Endothelial cell of umbilical vein (primary cell): ENCODE data around the gene CHPF2. TPM values are rescaled to one million over a fixed set of nuclear protein-coding genes. Genes with fewer than 3 reads are reported as not detected.
A peak's percentile ranks its signal among the peaks of the same experiment; 100 is the strongest.

Experiments
- BruUV-seq: library from RNA; stranded (reverse); fragments of 400-500 nt; replicated peaks from 2 replicates; lab custom pipeline; 2021; lab: Mats Ljungman, UMichigan
- CTCF ChIA-PET: fragments of 300-600, 350-600 bp; sonication (Branson Sonifier 250); formaldehyde crosslinking; loops from one replicate; lab custom pipeline; 2021; ENCODE audit warnings: antibody characterized with exemption, inconsistent platforms; lab: Charles Lee
- POLR2A ChIA-PET: fragments of 300-600, 350-600 bp; sonication (Branson Sonifier 250); formaldehyde crosslinking; loops from one replicate; lab custom pipeline; 2021; ENCODE audit warnings: antibody characterized with exemption, inconsistent platforms; lab: Charles Lee
- DNase-seq: peaks from one replicate; pipeline ENCODE4 v3.0.0-alpha.2; 2011; ENCODE audit warnings: low read depth, low spot score
- FAIRE-seq: peaks from 2 replicates; lab custom pipeline; 2011; peaks lifted over from hg19 to GRCh38; lab: Jason Lieb, UNC
- H2AFZ ChIP-seq: 2 replicates; pipeline ENCODE4 v1.6.0; 2012; ENCODE audit warnings: low read depth, low read length, control low read depth, inconsistent platforms
- H3K27ac ChIP-seq: 2 replicates; pipeline ENCODE4 v1.5.1; 2011; ENCODE audit warnings: low read depth, mild to moderate bottlenecking, control low read depth, low read length, moderate library complexity; ENCODE audit not compliant: insufficient read depth
- H3K27me3 ChIP-seq, 2 experiments: 2 replicates each; pipeline versions ENCODE4 v1.6.0 to v1.6.1; 2011; ENCODE audit warnings: low read length in 2 of 2, mixed read lengths in 1 of 2; ENCODE audit not compliant: control insufficient read depth in 2 of 2, insufficient read depth in 2 of 2
- H3K36me3 ChIP-seq, 2 experiments: 2 replicates in 1 of 2; 3 replicates in 1 of 2; pipeline ENCODE4 v1.5.1; 2011; ENCODE audit warnings: low read length in 2 of 2, mild to moderate bottlenecking in 1 of 2, moderate library complexity in 1 of 2; ENCODE audit not compliant: control insufficient read depth in 2 of 2, insufficient read depth in 2 of 2; ENCODE audit errors: extremely low read depth in 1 of 2
- H3K4me1 ChIP-seq: 3 replicates; pipeline ENCODE4 v1.5.1; 2011; ENCODE audit warnings: mild to moderate bottlenecking, low read length; ENCODE audit not compliant: control insufficient read depth, insufficient read depth; ENCODE audit errors: extremely low read depth
- H3K4me2 ChIP-seq: 2 replicates; pipeline ENCODE4 v1.6.1; 2011; ENCODE audit warnings: low read length, control low read depth, mixed read lengths; ENCODE audit not compliant: insufficient read depth
- H3K4me3 ChIP-seq, 3 experiments: fragments of 200-600 bp in 1 of 3; sonication (generic), shearing (Covaris generic) in 1 of 3; replicated peaks in 1 of 3; 2 replicates each; pipeline ENCODE4 v1.5.1; 2011 to 2016; ENCODE audit warnings: control low read depth in 3 of 3, low read length in 3 of 3, mild to moderate bottlenecking in 2 of 3, inconsistent platforms in 1 of 3, low read depth in 1 of 3, moderate library complexity in 1 of 3; ENCODE audit not compliant: insufficient read depth in 1 of 3
- H3K79me2 ChIP-seq: 2 replicates; pipeline ENCODE4 v1.6.0; 2012; ENCODE audit warnings: low read length, inconsistent platforms; ENCODE audit not compliant: control insufficient read depth, insufficient read depth
- H3K9ac ChIP-seq: replicated peaks from 2 replicates; pipeline ENCODE3; 2011; ENCODE audit warnings: low read length, control low read depth; ENCODE audit not compliant: insufficient read depth; ENCODE audit errors: extremely low read depth
- H3K9me1 ChIP-seq: replicated peaks from 3 replicates; pipeline ENCODE4 v1.6.0; 2011; ENCODE audit warnings: mild to moderate bottlenecking, low read length; ENCODE audit not compliant: control insufficient read depth, insufficient read depth; ENCODE audit errors: extremely low read depth
- H3K9me3 ChIP-seq: replicated peaks from 2 replicates; pipeline ENCODE4 v1.5.1; 2012; ENCODE audit warnings: low read length, inconsistent platforms; ENCODE audit not compliant: control insufficient read depth, insufficient read depth
- H4K20me1 ChIP-seq: replicated peaks from 2 replicates; pipeline ENCODE3; 2011; ENCODE audit warnings: mild to moderate bottlenecking, low read length; ENCODE audit not compliant: control insufficient read depth, insufficient read depth; ENCODE audit errors: extremely low read depth
- EZH2 ChIP-seq: IDR thresholded peaks from 2 replicates; pipeline ENCODE4 v1.6.1; 2012; ENCODE audit warnings: borderline replicate concordance, low read depth, mild to moderate bottlenecking, moderate library complexity, low read length, inconsistent platforms; ENCODE audit not compliant: severe bottlenecking
- FOS ChIP-seq: IDR thresholded peaks from 2 replicates; pipeline ENCODE4 v1.6.1; 2011; ENCODE audit warnings: mild to moderate bottlenecking, low read length, moderate library complexity, borderline replicate concordance; ENCODE audit not compliant: insufficient read depth
- GATA2 ChIP-seq: IDR thresholded peaks from 2 replicates; pipeline ENCODE4 v1.7.0; 2011; ENCODE audit warnings: low read depth, mild to moderate bottlenecking, moderate library complexity, mixed read lengths, low read length; ENCODE audit not compliant: insufficient read length, insufficient read depth
- JUN ChIP-seq: IDR thresholded peaks from 2 replicates; pipeline ENCODE4 v1.6.1; 2011; ENCODE audit warnings: borderline replicate concordance, low read depth; ENCODE audit not compliant: insufficient read length, insufficient read depth
- MYC ChIP-seq: IDR thresholded peaks from one replicate; pipeline ENCODE4 v1.6.1; 2011; ENCODE audit warnings: mild to moderate bottlenecking, low read depth, low read length
- POLR2AphosphoS5 ChIP-seq: IDR thresholded peaks from 2 replicates; pipeline ENCODE4 v1.6.1; 2012; ENCODE audit warnings: low read depth, mild to moderate bottlenecking, control low read depth, low read length, moderate library complexity; ENCODE audit not compliant: insufficient read depth
- dilution Hi-C: fragments of 300-500 bp; cut with MboI; formaldehyde crosslinking; loops from one replicate; pipeline ENCODE4 v1.15.0; 2019; ENCODE audit warnings: low sequenced_read_pairs; ENCODE audit not compliant: extremely low pct_ligation_motif_present
- intact Hi-C: fragments of 100-400 bp; cut with micrococcal nuclease; formaldehyde crosslinking; loops from one replicate; pipeline ENCODE4 v1.10.0; 2022
- polyA plus RNA-seq, 4 experiments: library from polyadenylated mRNA; depleted of rRNA in 3 of 4; stranded (reverse) in 3 of 4; unstranded in 1 of 4; fragments of >200 nt; gene quantifications; 2 replicates each; pipeline versions ENCODE4 v1.2.1 to v1.2.3, GENCODE V29; 2011 to 2012; ENCODE audit warnings: missing spikeins in 1 of 4
- total RNA-seq: library from RNA; stranded (reverse); gene quantifications from 2 replicates; pipeline ENCODE4 v1.2.3, GENCODE V29; 2021
- TF ChIP-seq, protein P1 (sequence below): IDR thresholded peaks from 2 replicates; pipeline ENCODE4 v1.6.1; 2011; ENCODE audit not compliant: insufficient read depth, insufficient read length

CHPF2 gene
- total and polyA plus RNA-seq, 2 donors (not counting 3 experiments of a cell fraction or from before 2014, with no cell fraction given) = 72.8 to 75.0 TPM

DNA sequence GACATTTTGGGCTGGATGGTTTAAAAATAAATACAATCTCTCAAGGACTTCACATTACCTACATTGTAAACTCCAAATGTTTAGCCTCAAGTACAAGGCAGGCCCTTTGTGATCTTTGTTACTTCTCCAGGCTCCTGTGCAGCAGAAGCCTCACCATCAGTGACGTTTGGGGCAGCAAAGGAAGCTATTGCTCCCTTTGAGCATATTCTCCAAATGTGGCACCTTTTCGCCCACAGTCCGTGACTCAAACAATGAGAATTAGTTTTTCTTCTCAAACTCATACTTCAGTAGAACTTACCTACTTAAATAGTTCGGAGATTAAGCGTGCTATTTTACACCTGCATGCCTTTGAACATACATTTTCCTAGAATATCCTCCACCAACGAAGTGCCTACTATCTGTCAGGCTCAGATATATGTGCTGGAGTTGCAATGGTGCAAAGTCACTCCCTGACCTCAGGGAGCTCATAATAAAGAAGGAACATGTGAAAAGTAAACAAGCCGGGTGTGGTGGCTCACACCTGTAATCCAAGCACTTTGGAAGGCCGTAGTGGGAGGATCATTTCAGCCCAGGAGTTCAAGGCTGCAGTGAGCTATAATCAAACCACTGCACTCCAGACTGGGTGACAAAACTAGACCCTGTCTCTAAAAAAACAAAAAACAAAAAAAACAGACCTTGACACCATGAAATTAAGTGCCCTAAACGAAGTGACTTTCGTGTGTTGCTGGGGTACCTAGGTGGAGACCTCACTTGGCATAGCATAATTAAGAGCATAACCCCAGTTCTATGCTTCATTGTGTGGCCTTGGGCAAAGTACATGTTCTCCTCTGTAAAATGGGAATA, 4.0 kb upstream of the CHPF2 start:
- peak overlapping the region; percentile 65 for H3K9ac ChIP-seq
- POLR2A ChIA-PET = interaction anchor here (1.2 kb wide), 1 partner anchor 113 kb away, joined by 3 read pairs; the partner anchor contains the start of gene NUB1
- CTCF ChIA-PET = interaction anchor here (1.0 to 6.3 kb wide), 5 partner anchors 10 to 104 kb away, joined by 3 to 52 read pairs (median 7); no protein-coding TSS in a partner anchor
- intact Hi-C loops = no loop called here
- H3K9me1 ChIP-seq = no peaks in the 10 kb centered on the region
- H3K36me3 ChIP-seq = peaks cover 6 to 14% of the 10 kb centered on the region in 2 experiments
- TF ChIP-seq EZH2 (no peak), JUN (no peak), POLR2AphosphoS5 (no peak), GATA2 (no peak), FOS (no peak), MYC (no peak)
- TF ChIP-seq, protein P1, sequence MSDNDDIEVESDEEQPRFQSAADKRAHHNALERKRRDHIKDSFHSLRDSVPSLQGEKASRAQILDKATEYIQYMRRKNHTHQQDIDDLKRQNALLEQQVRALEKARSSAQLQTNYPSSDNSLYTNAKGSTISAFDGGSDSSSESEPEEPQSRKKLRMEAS = no peak
- H3K4me2 ChIP-seq = peak overlapping the region; percentile 68
- H4K20me1 ChIP-seq = no peaks in the 10 kb centered on the region
- H3K4me3 ChIP-seq = peak overlapping the region in 2 of 3 experiments; percentile 68 to 82
- peak overlapping the region; percentile 56 for H2AFZ ChIP-seq
- H3K4me1 ChIP-seq = peaks cover 22% of the 10 kb centered on the region
- no peaks in the 10 kb centered on the region for H3K27me3 ChIP-seq
- DNase-seq (no peak), FAIRE-seq (no peak)
- dilution Hi-C loops = no loop called here
- H3K79me2 ChIP-seq = peaks cover 24% of the 10 kb centered on the region
- H3K9me3 ChIP-seq = no peaks in the 10 kb centered on the region
- no TSS peak for BruUV-seq
- H3K27ac ChIP-seq = no peak overlapping the region
